GM23338 (cell line): ENCODE measurements around the gene DPF1.

Experiments used
- CREB1 ChIP-seq: fragments of 250-450 bp; sonication (Bioruptor Pico); IDR thresholded peaks from 2 replicates; pipeline ENCODE4 v1.5.0; 2020; ENCODE audit warnings: low read depth, mild to moderate bottlenecking, moderate library complexity
- EZH2 ChIP-seq: fragments of 200-600 bp; sonication (generic); IDR thresholded peaks from one replicate; pipeline ENCODE4 v1.8.0; 2017; ENCODE audit warnings: antibody characterized with exemption, mild to moderate bottlenecking, low read depth; ENCODE audit not compliant: unreplicated experiment
- POLR2AphosphoS5 ChIP-seq: IDR thresholded peaks from 2 replicates; pipeline ENCODE4 v1.6.1; 2016; ENCODE audit warnings: antibody characterized with exemption, low read depth
- TF ChIP-seq, protein P1 (sequence below), 2 experiments: fragments of 200-600 bp in 1 of 2; sonication (generic) in 1 of 2; conservative IDR thresholded peaks; 2 replicates each; pipeline versions ENCODE4 v1.5.1 to v1.6.1; 2016 to 2017; ENCODE audit warnings: antibody characterized with exemption in 2 of 2, low read depth in 2 of 2, mild to moderate bottlenecking in 2 of 2, moderate library complexity in 1 of 2

DNA sequence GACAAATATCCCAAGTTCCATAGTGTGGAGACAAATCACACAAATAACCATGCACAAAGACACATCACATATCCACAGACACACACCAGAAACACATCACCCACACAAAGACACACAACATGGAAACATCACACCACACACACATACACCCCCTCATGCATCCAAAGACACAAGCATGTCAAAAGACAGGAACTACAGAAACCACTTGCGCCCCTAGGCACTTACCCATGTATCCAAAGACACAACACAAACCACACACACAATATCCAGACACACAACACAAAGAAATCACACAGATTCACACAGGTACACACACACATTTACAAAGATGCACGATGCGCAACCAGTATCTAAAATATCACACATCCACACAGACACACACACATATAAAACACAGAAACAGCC, 901 bp downstream of the DPF1 start:
- TF ChIP-seq, protein P1, sequence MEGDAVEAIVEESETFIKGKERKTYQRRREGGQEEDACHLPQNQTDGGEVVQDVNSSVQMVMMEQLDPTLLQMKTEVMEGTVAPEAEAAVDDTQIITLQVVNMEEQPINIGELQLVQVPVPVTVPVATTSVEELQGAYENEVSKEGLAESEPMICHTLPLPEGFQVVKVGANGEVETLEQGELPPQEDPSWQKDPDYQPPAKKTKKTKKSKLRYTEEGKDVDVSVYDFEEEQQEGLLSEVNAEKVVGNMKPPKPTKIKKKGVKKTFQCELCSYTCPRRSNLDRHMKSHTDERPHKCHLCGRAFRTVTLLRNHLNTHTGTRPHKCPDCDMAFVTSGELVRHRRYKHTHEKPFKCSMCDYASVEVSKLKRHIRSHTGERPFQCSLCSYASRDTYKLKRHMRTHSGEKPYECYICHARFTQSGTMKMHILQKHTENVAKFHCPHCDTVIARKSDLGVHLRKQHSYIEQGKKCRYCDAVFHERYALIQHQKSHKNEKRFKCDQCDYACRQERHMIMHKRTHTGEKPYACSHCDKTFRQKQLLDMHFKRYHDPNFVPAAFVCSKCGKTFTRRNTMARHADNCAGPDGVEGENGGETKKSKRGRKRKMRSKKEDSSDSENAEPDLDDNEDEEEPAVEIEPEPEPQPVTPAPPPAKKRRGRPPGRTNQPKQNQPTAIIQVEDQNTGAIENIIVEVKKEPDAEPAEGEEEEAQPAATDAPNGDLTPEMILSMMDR (conservative IDR thresholded peaks at IDR 0.05; ENCODE audit: low read depth in 2 of 2), result no peak
- TF ChIP-seq EZH2, result no peak
- no peak for TF ChIP-seq POLR2AphosphoS5
- TF ChIP-seq CREB1, result no peak
